ENCODE data around the gene ACVR1B.

ACVR1B gene

DNA sequence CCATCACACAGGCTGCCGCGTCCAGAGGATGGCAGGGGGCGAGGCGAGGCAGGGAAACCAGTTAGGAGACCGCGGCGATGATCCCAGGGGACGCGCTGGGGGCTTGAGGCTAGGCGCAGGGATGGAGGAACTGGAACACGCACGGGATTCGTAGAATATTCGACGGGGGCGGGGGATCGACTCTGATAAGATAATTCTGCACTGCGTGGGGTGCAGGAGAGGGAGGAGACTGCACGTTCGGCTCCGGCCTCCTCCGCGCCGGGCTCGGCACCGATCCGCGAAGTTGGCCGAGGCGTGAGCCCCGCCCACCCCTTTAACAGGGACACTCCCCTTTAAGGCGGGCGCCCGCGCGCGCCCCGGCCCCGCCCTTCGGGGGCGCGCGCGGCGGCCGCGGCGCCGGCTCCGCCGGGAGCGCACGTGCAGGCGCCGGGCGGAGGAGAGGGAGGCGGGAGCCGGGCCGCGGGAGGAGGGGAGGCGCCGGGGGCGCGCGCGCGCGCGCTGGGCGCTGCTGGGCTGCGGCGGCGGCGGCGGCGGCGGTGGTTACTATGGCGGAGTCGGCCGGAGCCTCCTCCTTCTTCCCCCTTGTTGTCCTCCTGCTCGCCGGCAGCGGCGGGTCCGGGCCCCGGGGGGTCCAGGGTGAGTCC, at the start of gene ACVR1B:
ACVR1B (plus strand) TSS at position 501 of the 644 bp plus-strand sequence; CDS start at position 546, 45 bp downstream.
- peaks cover 38% of the 10 kb centered on the region for H4K20me1 ChIP-seq

DNA sequence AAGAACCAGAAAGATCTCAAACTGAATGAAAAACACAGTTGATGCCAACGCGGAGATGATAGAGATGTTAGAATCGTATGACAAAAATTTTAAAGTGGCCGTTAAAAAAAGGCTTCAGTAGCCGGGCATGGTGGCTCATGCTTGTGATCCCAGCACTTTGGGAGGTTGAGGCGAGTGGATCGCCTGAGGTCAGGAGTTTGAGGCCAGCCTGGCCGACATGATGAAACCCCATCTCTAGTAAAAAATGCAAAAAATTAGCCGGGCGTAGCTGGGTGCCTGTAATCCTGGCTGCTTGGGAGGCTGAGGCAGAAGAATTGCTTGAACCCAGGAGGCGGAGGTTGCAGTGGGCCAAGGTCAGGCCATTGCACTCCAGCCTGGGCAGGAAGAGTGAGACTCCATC, 49.6 kb upstream of the ACVR1B start:
- Histone ChIP-seq H3K4me3 (no peak overlapping the region), H3K4me1 (peaks cover 15% of the 10 kb centered on the region), H3K27me3 (peaks cover 11% of the 10 kb centered on the region), H3K9me3 (no peaks in the 10 kb centered on the region), H3K4me2 (no peak overlapping the region), H3K9ac (no peak overlapping the region), H3K27ac (no peak overlapping the region), H4K20me1 (no peaks in the 10 kb centered on the region), H3K36me3 (no peaks in the 10 kb centered on the region)
- no peak for TF ChIP-seq Cebpa-rat (IDR thresholded peaks at IDR 0.05)

More for the DNA sequence above, at the start of gene ACVR1B:
- Histone ChIP-seq H3K4me1 (peaks cover 66% of the 10 kb centered on the region), H3K9me3 (no peaks in the 10 kb centered on the region; the same call in 1 of the 2 replicates), H3K9ac (peak within 1 kb of the TSS; percentile 94), H3K4me2 (peak within 1 kb of the TSS; percentile 91), H3K36me3 (peaks cover 3% of the 10 kb centered on the region; the same call in 1 of the 2 replicates), H3K27ac (peak within 1 kb of the TSS; percentile 95), H3K4me3 (peak within 1 kb of the TSS; percentile 92), H3K27me3 (no peaks in the 10 kb centered on the region)
- no peak for TF ChIP-seq Cebpa-rat (IDR thresholded peaks at IDR 0.05)

DNA sequence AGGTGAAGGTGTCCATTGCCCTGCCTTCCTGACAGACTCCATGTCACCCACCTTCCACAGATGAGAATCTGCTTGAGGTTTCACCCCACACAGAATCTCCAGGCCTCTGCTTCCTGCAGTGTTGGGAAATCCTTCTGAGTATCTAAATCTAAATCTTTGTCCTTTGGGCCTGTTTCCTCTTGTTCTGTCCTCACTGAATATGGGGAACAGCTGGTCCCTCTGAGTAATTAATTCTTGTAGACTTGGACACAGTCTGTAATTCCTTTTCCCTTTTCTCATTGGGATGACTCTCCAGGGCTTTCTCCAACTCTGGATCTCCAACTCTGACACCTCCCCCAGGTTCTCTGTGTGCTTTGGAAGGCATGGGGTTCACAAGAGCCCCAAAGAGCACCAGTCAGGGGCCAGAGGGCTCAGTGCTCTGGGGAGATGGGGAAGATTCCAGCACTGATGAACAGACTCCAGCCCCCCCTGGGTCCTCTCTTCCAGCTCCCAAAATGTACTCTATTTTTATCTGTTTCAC, 46.5 kb upstream of the ACVR1B start:
- peaks cover 4% of the 10 kb centered on the region for H3K9me3 ChIP-seq
- peaks cover 4% of the 10 kb centered on the region for H3K4me1 ChIP-seq
- no peak overlapping the region for H3K4me3 ChIP-seq
- no peak overlapping the region for H3K27ac ChIP-seq
- H4K20me1 ChIP-seq: no peaks in the 10 kb centered on the region
- no peak overlapping the region for H3K4me2 ChIP-seq
- no peak overlapping the region for H3K9ac ChIP-seq
- H3K36me3 ChIP-seq: no peaks in the 10 kb centered on the region
- H3K27me3 ChIP-seq: peaks cover 26% of the 10 kb centered on the region
- no peak for TF ChIP-seq Cebpa-rat (IDR thresholded peaks at IDR 0.05)

DNA sequence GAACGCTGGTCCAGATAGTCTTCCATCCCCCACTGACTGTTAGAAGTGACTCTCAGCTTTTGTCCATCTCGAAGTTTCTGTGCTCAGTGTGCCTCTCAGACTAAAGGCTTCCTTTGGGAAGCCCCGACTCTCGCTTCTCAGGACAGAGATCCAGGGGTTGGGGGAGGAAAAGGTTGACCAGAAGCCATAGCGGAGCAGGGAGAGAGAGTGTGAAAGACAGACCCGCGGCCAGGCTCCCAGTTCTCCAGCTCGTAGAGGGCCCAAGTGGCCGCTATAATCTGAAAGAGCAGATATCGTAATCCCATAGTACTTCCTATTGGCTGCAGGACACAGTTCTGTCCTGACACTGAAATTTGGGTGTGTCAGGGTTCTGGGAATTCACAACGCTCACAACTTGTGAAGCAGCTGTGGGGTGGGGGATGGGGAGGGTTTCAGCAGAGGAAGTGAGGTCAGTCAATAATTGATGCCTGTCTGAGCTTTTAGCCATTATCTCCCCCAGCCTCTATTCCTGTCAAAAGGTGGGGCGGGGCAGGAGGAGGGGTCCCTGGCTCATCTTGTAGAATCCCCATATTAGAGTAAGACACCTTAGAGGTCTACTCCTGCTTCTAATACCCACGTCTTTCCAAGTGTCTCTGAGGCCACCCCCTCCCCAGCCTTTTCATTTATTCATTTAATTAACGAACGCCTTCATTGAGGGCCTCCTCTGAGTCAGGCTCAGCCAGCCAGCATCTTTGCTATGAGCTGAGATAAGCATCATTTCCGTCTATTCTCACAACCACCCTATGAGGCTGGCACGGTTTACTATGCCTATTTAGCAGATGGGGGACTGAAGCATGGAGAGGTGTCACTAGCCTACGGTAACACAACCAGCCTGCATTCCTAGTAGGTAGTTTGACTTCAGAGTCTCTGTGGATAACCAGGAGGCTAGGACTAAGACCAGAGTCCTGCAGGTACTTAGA, 45.7 kb upstream of the ACVR1B start:
- no peaks in the 10 kb centered on the region for H3K36me3 ChIP-seq
- H3K4me2 ChIP-seq: no peak overlapping the region
- peaks cover 4% of the 10 kb centered on the region for H3K9me3 ChIP-seq
- H3K4me3 ChIP-seq: no peak overlapping the region
- peaks cover 26% of the 10 kb centered on the region for H3K27me3 ChIP-seq
- TF ChIP-seq Cebpa-rat (IDR thresholded peaks at IDR 0.05): no peak
- H3K4me1 ChIP-seq: peaks cover 11% of the 10 kb centered on the region
- no peaks in the 10 kb centered on the region for H4K20me1 ChIP-seq
- H3K27ac ChIP-seq: no peak overlapping the region
- H3K9ac ChIP-seq: no peak overlapping the region

DNA sequence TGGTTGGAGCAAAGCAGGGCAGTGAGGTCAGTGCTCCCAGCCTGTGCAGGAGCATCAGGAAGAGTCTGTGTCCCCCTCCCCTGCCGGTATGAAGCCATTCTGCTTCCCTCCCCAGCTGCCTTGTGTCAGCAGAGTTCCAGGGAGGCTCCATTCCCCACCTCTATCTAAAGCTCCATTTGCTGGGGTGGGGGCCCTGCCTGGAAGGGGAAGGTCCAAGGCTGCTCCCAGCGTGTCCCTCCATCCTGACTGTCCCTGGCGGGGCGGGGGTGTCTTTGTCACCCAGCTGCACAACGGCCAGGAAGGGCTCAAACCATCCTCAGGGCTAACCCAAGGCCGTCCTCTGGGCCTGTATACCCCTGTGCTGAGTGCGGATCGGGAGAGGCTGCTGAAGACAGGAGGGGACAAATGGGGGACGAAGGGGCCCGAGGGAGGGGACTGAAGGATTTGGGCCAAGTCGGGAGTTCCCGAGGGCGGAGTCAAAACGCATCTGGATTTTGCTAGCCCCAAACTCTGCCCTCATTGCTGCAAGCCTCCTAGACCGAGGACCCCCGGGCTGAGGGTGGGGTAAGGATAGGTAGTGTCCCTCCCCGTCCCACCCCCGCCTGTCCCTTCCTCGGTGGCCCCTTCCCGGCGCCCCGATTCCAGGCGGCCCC, 44.9 kb upstream of the ACVR1B start:
- Histone ChIP-seq H3K4me1 (peaks cover 19% of the 10 kb centered on the region), H3K27ac (no peak overlapping the region), H3K4me2 (no peak overlapping the region), H3K27me3 (peaks cover 26% of the 10 kb centered on the region), H3K36me3 (no peaks in the 10 kb centered on the region), H3K9ac (no peak overlapping the region), H3K4me3 (no peak overlapping the region), H4K20me1 (no peaks in the 10 kb centered on the region), H3K9me3 (peaks cover 4% of the 10 kb centered on the region)
- TF ChIP-seq Cebpa-rat (IDR thresholded peaks at IDR 0.05): no peak

DNA sequence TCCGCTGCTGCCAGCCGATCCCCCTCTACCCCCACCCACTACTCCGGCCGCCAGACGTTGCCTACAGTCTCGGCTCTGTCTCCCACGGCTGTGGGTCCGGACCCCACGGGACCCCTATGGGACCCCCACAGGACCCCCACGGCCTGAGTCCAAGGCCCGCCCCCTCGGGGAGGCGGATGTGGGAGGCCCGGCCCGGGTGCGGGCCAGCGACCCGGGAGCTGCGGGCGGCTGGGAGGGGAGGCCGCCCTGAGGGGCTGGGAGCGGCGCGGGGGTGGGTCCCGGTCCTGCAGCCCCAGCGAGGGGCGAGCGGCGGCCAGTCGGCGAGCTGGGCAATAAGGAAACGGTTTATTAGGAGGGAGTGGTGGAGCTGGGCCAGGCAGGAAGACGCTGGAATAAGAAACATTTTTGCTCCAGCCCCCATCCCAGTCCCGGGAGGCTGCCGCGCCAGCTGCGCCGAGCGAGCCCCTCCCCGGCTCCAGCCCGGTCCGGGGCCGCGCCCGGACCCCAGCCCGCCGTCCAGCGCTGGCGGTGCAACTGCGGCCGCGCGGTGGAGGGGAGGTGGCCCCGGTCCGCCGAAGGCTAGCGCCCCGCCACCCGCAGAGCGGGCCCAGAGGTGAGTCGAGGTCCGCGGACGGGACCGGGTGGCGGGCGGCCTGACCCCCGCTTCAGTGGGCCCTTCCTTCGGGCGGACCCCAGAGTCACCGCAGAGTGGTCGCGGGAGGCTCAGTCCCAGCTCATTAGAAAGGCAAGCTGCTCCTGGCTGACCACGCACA, 44.2 kb upstream of the ACVR1B start, which contains the start of gene ACVRL1:
ACVRL1 (plus strand) TSS at position 422 of the 773 bp plus-strand sequence. CDS start 4,971 bp downstream, outside the sequence.
- Histone ChIP-seq H3K27me3 (peaks cover 26% of the 10 kb centered on the region), H4K20me1 (no peaks in the 10 kb centered on the region), H3K9ac (no peak within 1 kb of the TSS), H3K4me3 (no peak within 1 kb of the TSS), H3K4me2 (no peak within 1 kb of the TSS), H3K36me3 (no peaks in the 10 kb centered on the region), H3K27ac (no peak within 1 kb of the TSS), H3K9me3 (peaks cover 4% of the 10 kb centered on the region), H3K4me1 (peaks cover 26% of the 10 kb centered on the region)
- no peak for TF ChIP-seq Cebpa-rat (IDR thresholded peaks at IDR 0.05)

DNA sequence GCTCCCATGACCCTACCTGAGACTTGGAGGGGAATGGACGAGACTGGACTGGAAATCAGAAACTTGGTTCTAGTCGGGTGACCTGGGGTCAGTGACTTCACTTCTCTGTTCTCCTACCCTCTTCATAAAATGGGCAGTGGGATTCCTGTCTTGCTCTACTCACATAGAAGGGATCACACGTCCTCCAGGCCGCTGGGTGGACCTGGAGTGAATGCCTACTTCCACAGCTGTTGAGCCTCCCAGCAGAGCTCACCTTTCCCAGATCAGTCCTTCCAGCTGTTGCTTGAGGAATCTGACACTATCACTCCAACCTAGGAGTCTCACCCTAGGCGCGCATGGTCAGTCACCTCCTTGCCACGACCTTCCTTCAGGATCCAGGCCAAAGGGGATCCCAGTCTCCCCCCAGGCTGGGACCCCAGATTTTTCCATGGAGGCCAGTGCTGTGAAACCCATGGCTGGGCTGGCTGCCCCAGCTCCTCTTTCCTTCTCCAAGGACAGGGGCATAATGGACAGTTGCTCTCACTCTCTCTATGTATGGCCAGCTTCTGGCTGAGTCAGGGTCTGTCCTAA, 43.6 kb upstream of the ACVR1B start:
- no peak overlapping the region for H3K4me3 ChIP-seq
- TF ChIP-seq Cebpa-rat (IDR thresholded peaks at IDR 0.05): no peak
- peaks cover 26% of the 10 kb centered on the region for H3K27me3 ChIP-seq
- H3K4me2 ChIP-seq: no peak overlapping the region
- peaks cover 4% of the 10 kb centered on the region for H3K9me3 ChIP-seq
- no peaks in the 10 kb centered on the region for H4K20me1 ChIP-seq
- H3K36me3 ChIP-seq: no peaks in the 10 kb centered on the region
- H3K9ac ChIP-seq: no peak overlapping the region
- H3K27ac ChIP-seq: no peak overlapping the region
- H3K4me1 ChIP-seq: peaks cover 32% of the 10 kb centered on the region

DNA sequence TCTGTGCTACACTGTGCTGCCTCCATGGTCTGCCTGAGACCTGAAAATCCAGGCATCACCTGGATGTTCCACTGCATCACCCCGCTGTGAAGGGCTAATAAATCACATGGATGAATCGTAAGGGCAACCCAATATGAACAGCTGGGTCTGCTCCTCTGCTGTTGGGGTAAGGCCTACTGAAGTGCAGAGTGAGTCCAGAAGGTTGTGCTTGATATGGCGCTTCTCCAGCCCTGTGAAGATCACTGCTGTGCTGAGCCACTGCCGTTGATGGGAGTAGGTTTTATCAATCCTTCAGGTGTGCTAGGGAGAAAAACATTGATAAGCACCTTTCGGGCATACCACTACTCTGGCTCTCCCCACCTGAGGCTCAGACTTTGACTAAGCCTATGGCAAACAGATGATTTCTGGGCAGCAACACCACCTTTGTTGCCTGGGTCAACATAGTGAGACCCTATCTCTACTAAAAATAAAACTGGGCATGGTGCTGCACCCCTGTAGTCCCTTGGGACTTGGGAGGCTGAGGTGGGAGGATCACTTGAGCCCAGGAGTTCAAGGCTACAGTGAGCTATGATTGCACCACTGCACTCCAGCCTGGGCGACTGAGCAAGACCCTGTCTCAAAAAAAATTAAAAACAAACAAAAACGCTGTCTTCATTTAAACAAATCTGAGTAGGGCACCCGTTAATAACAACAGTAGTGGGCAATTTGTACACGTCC, 42.5 kb upstream of the ACVR1B start:
- H3K9ac ChIP-seq: no peak overlapping the region
- H3K9me3 ChIP-seq: peaks cover 4% of the 10 kb centered on the region
- no peak overlapping the region for H3K27ac ChIP-seq
- H4K20me1 ChIP-seq: no peaks in the 10 kb centered on the region
- no peak overlapping the region for H3K4me2 ChIP-seq
- no peak for TF ChIP-seq Cebpa-rat (IDR thresholded peaks at IDR 0.05)
- no peak overlapping the region for H3K4me3 ChIP-seq
- peaks cover 32% of the 10 kb centered on the region for H3K4me1 ChIP-seq
- H3K36me3 ChIP-seq: no peaks in the 10 kb centered on the region
- peaks cover 26% of the 10 kb centered on the region for H3K27me3 ChIP-seq
